Dedifferentiated amniotic fluid mesenchymal stem cell (primary cell): Measurements from ENCODE around the gene MYH15.

Source experiments
- DNase-seq: peaks from one replicate; pipeline ENCODE4 v3.0.0-alpha.2; 2016; ENCODE audit errors: extremely low spot score

The MYH15 gene

DNA sequence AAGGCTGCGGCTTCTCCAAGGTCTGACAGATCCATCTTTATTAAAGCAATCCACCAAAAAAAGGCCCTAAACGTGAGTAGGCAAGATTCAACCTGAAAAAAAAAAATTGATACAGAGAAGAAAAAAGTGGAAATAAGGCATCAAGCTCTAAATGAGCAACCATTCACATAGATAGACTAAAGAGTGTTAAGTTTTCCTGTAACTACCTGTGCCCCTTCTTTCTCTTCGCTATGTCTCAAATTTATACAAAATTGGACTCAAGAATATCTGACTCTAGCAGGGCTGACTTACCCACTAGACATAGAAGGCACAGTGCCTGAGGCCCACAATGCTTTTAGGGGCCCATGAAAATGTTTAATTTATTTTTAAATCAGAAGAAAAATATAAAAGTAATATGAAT, at the start of gene MYH15:
Gene MYH15, minus strand, starts transcription at position 101 of the 400 bp plus-strand sequence. Its CDS starts 66 bp downstream, at position 35.
- DNase-seq = no peak

GRCh38 chr3:108555966-108556581, 45.7 kb upstream of the MYH15 start:
- no peak for DNase-seq

DNA sequence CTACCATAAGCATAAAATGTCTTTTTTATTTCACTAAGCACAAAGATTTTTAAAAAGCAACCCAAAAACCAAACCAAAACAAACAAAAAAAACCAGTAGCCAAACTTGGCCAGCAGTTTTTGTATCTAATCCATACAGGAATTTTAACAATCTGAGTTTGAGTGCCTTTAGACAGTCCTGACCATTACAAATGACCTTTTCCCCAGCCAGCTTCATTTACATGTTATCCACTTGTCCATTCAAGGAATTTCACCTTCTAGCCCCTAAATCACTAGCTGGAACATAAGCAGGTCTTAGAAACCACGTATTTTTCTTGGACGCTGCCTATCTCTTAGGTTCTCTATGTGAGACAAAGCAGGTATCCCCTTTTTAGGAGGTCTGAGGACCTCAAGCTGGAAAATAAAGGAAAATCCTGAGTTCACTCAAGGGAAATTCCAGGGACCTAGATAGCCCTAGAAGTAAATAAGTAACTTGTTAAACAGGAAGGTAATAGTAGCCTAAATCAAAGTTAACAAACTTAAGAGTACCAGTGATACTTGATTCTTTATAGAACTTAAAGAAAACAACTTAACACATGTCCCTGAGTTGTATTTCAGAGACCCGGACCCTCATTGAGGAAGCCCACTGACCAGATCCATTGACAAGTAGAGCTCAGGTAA, 44.6 kb upstream of the MYH15 start:
- no peak for DNase-seq

- DNase-seq = no peak
Measured at GRCh38 chr3:108554229-108554628, 43.8 kb upstream of the MYH15 start.

- peak; percentile 58 for DNase-seq
Measured at GRCh38 chr3:108552267-108553159, 42.1 kb upstream of the MYH15 start.

DNA sequence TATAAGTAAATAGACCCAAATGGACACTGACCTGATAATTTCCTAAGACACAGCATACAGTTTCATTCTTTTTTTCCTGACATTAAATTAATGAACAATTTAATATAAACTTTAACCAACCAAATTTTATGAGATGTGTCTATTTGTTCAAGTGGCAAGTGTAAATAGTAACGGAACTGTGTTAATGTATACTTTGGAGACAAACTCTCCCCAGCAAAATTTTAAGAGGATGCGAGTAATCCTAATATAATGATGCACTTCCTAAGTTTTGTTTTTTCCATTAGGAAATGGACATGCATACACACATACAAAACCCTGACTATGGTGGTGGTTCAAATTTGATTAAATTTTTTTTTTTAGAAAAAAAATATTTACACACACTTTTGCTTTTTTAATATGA, 38.5 kb upstream of the MYH15 start:
- DNase-seq = no peak

GRCh38 chr3:108548304-108548703, 37.9 kb upstream of the MYH15 start:
- no peak for DNase-seq

- DNase-seq = no peak
Measured at GRCh38 chr3:108546692-108547091, 36.3 kb upstream of the MYH15 start.

- DNase-seq = no peak
Measured at GRCh38 chr3:108546247-108546646, 35.9 kb upstream of the MYH15 start.

- DNase-seq = no peak
Measured at GRCh38 chr3:108538083-108538482, 27.7 kb upstream of the MYH15 start.

DNA sequence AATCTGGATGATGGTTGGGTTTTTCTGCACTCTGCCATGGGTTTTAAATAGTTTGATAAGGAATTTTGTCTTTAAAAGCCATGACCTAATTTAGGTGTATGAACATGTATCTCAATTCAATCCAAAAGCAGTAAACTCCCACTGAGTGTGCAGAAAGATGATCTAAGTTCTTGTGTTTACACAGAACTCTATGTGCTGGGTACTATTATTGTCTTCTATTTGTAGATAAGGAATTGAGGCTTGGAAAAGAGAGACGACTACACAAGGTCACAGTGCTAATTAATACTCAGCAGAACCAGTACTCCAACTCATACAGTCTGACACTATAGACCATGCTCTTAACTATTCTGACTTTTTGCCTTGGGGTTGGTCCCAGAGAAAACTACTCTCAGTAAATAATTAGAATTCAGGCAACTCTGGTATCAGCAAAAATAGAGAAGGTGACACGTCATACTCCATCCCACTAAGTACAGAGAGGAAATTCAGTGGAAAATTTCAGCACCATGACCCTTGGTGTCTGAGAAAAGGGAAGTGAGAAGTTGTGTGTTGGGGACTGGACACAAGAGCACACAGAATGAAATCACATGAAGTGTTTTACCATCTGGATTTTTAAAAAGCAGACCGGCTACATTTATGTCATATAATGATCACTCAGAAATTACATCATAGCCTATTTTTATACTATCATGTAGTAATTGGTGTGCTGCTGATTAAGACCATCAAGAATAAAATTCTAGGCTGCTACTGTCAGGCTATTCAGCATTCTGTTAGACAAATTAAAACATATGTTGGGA, 18.3 kb upstream of the MYH15 start:
- no peak for DNase-seq

DNA sequence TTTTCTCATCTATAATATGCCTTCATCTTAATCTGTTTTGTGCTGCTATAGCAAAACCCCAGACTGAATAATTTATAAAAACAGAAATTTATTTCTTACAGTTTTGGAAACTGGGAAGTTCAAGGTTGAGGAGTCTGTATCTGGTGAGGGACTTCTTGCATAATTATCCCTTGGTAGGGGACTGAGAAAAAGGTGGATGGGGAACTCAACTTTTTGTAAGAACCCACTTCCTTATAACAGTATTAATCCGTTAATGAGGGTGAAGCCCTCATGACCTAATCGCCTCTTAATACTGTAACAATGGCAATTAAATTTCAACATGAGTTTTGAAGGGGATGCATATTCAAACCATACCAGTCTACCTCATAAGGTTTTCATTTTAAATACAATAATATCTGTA, 17.4 kb upstream of the MYH15 start:
- DNase-seq = no peak

DNA sequence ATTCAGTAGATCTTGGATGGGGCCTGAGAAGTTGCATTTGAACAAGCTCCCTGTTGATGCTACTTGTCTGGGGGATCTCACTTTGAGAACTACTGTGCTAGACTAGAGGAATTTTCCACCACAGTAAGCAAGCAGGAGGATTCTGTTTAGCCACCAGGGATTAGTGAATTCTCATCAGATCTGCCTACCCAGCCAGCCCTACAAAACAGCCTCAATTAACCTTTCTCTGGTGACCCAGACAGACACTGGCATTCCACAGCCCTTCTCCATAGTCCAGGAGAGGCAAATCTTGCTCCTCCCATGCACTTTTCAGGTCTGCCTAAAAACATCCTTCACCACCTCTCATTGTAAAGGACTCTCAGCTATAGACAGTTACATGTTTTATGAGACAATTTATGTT, 16.7 kb upstream of the MYH15 start:
- no peak for DNase-seq

DNA sequence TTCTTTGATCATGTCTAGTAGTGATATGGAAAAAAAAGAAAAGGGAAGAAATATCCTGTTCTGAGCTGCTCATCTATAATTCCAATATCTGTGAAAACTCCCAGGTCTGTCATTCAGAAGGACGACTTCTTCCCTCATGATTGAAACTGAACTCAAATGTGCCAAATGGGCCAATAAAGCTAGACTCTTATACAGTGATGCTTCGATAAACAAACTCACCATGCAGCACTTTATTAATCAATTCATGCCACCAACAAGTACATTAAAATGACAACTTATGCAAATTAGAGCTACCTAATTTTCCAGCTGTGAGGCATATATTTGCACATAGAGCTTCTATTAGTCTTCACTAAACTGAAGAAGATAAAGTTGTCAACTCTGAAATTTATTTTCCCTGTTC, 15.6 kb upstream of the MYH15 start:
- no peak for DNase-seq

DNA sequence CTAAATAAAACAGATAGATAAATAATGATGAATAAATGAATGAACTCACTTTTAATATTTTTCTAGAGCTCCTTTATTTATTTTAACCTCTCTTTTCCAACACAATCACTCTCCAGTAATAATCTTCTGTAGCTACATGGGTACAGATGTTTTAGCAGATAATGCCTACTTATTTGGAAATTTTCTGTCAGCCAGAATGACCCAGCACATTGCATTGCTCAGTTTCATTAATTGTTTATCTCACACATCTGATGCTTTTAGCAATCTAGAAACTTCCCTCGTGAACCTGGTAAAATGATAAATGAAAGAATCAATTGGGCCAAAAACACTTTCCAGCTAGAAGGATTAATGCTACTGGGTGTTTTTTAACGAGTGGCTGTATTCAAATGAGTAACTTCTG, 14.9 kb upstream of the MYH15 start:
- DNase-seq = no peak

DNA sequence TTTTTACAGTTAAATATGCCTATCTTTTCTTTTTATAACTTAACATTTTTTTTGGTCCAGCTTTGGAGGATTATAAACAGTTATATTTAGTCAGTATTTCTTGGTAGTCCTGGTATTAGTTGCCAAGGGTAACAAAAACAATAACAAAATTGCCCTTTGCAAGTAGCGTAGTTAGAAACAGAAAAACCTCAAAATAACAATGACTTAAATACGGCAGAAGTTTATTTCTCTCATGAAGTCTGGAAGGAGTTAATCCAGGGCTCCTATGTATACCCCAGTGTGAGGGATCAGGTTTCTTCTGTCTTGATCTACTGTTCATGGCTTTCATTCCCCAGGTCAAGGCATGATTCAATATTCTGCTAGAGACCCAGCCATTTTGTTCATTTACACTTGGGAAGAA, 14.1 kb upstream of the MYH15 start:
- DNase-seq = no peak

- no peak for DNase-seq
Measured at GRCh38 chr3:108518895-108519294, 8.5 kb upstream of the MYH15 start.

GRCh38 chr3:108516881-108517280, 6.5 kb upstream of the MYH15 start:
- no peak for DNase-seq

GRCh38 chr3:108513961-108514360, 3.6 kb upstream of the MYH15 start:
- DNase-seq = no peak

GRCh38 chr3:108512671-108513070, 2.3 kb upstream of the MYH15 start:
- DNase-seq = no peak

GRCh38 chr3:108511490-108511889, 1.1 kb upstream of the MYH15 start:
- no peak for DNase-seq

DNA sequence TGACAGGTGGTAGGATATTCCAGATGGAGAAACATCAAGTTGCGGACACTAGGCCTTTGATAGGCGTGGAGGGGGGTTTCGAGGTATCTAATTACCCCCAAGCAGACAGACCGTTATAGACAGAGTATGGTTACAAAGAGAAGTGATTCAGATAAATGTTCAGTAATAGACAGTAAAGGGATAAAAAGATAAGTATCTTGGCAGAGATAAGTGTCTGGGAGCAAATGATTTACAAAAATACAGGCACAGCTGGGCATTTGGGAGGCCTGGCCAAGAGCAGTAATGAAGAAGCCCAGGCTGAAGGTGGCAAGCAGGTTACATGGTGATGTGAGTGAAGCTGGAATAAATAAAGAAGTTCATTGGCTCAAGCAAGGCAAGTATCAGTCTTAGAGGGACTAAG, 659 bp upstream of the MYH15 start:
- DNase-seq = no peak
